CD8-positive, alpha-beta memory T cell (primary cell): ENCODE measurements around the gene SYTL2. TPM values are rescaled to one million over a fixed set of nuclear protein-coding genes. Genes with fewer than 3 reads are reported as not detected.

Source experiments
- CTCF ChIA-PET: fragments of 350-600 bp; sonication (Branson Sonifier 250); formaldehyde crosslinking; loops from one replicate; lab custom pipeline; 2021; ENCODE audit warnings: antibody characterized with exemption; lab: Charles Lee
- POLR2A ChIA-PET: fragments of 350-600 bp; sonication (Branson Sonifier 250); formaldehyde crosslinking; loops from one replicate; lab custom pipeline; 2021; ENCODE audit warnings: antibody characterized with exemption; lab: Charles Lee
- DNase-seq, 5 donors: peaks; one replicate each; pipeline versions ENCODE4 v3.0.0 to v3.0.0-alpha.2; 2020 to 2022; ENCODE audit warnings: mixed read lengths in 1 of 5
- H3K27ac ChIP-seq: one replicate; pipeline ENCODE4 v1.7.0; 2013; ENCODE audit warnings: low read depth, mild to moderate bottlenecking, low read length, moderate library complexity
- H3K27me3 ChIP-seq: 2 replicates; pipeline ENCODE4 v1.7.0; 2013; ENCODE audit warnings: low read length, mild to moderate bottlenecking; ENCODE audit not compliant: insufficient read depth, poor library complexity, severe bottlenecking
- H3K36me3 ChIP-seq: 2 replicates; pipeline ENCODE4 v1.7.0; 2013; ENCODE audit warnings: mild to moderate bottlenecking, low read length, moderate library complexity; ENCODE audit not compliant: insufficient read depth
- H3K4me1 ChIP-seq: 2 replicates; pipeline ENCODE4 v1.7.0; 2013; ENCODE audit warnings: mild to moderate bottlenecking, low read length, moderate library complexity; ENCODE audit not compliant: insufficient read depth
- H3K4me3 ChIP-seq: 2 replicates; pipeline ENCODE4 v1.7.0; 2013; ENCODE audit warnings: mild to moderate bottlenecking, low read length
- H3K9me3 ChIP-seq: 2 replicates; pipeline ENCODE4 v1.7.0; 2013; ENCODE audit warnings: mild to moderate bottlenecking, low read length
- H3K27ac Mint-ChIP-seq, 8 donors: one replicate each; pipeline ENCODE4 v1.8.0; 2020 to 2021; ENCODE audit warnings: mixed read lengths in 8 of 8, mild to moderate bottlenecking in 6 of 8, inconsistent platforms in 3 of 8, moderate library complexity in 3 of 8
- H3K27me3 Mint-ChIP-seq, 2 donors: one replicate each; pipeline ENCODE4 v1.8.0; 2020 to 2021; ENCODE audit warnings: mixed read lengths in 2 of 2, mild to moderate bottlenecking in 1 of 2, moderate library complexity in 1 of 2
- H3K36me3 Mint-ChIP-seq, 3 donors: one replicate each; pipeline ENCODE4 v1.8.0; 2020 to 2021; ENCODE audit warnings: mixed read lengths in 3 of 3, inconsistent platforms in 1 of 3, mild to moderate bottlenecking in 1 of 3
- H3K4me1 Mint-ChIP-seq, 3 donors: one replicate each; pipeline ENCODE4 v1.8.0; 2020 to 2021; ENCODE audit warnings: mixed read lengths in 3 of 3, inconsistent platforms in 1 of 3, mild to moderate bottlenecking in 1 of 3
- H3K4me3 Mint-ChIP-seq, 7 donors: one replicate each; pipeline ENCODE4 v1.8.0; 2020 to 2021; ENCODE audit warnings: mixed read lengths in 7 of 7, mild to moderate bottlenecking in 6 of 7, moderate library complexity in 4 of 7, inconsistent platforms in 2 of 7
- H3K9me3 Mint-ChIP-seq, 5 donors: one replicate each; pipeline ENCODE4 v1.8.0; 2020 to 2022; ENCODE audit warnings: mixed read lengths in 5 of 5, mild to moderate bottlenecking in 3 of 5, moderate library complexity in 2 of 5, inconsistent platforms in 1 of 5
- polyA plus RNA-seq: library from polyadenylated mRNA; unstranded; fragments of 300-500 nt; fragmentation: Illumina TruSeq; gene quantifications from one replicate; pipeline ENCODE4 v1.2.3, GENCODE V29; 2021
- total RNA-seq, 2 experiments: library from RNA; stranded (reverse); gene quantifications; one replicate each; pipeline ENCODE4 v1.2.3, GENCODE V29; 2021

The SYTL2 gene
- total and polyA plus RNA-seq, 3 experiments from 2014 or later: 12.4 to 52.3 (median 13.2) TPM

- ChIA-PET CTCF (interaction anchor here (1.7 kb wide), 1 partner anchor 15 kb away, joined by 5 read pairs; no protein-coding TSS in a partner anchor), POLR2A (no interaction called here)
- H3K4me3 Mint-ChIP-seq: peak overlapping the region in 1 of 7 donors; percentile 31
- Histone ChIP-seq H3K27me3 (no peaks in the 10 kb centered on the region), H3K4me1 (peaks cover 19% of the 10 kb centered on the region), H3K36me3 (peaks cover 5% of the 10 kb centered on the region), H3K9me3 (no peaks in the 10 kb centered on the region), H3K27ac (no peak overlapping the region), H3K4me3 (no peak overlapping the region)
- H3K9me3 Mint-ChIP-seq: no peaks in the 10 kb centered on the region
- no peak for DNase-seq
- H3K4me1 Mint-ChIP-seq: peaks cover 23 to 32% (median 31%) of the 10 kb centered on the region in 3 donors
- peak overlapping the region in 3 of 8 donors; percentile 36 to 98 (median 43) for H3K27ac Mint-ChIP-seq
- peaks cover 0 to 24% (median 0%) of the 10 kb centered on the region in 3 donors for H3K36me3 Mint-ChIP-seq
- H3K27me3 Mint-ChIP-seq: peaks cover 3 to 11% of the 10 kb centered on the region in 2 donors
These were observed 144.3 kb downstream of the SYTL2 start for GRCh38 chr11:85666687-85667086.

- Mint-ChIP-seq H3K27ac (peak overlapping the region; percentile 97 to 100 (median 100)), H3K4me3 (peak overlapping the region; percentile 24 to 100 (median 97)), H3K9me3 (no peaks in the 10 kb centered on the region), H3K36me3 (peaks cover 0 to 32% (median 4%) of the 10 kb centered on the region in 3 donors), H3K27me3 (peaks cover 3% of the 10 kb centered on the region in 2 donors), H3K4me1 (peaks cover 32 to 41% (median 40%) of the 10 kb centered on the region in 3 donors)
- DNase-seq: no peak
- Histone ChIP-seq H3K36me3 (peaks cover 5% of the 10 kb centered on the region), H3K27me3 (no peaks in the 10 kb centered on the region), H3K27ac (peak overlapping the region; percentile 98), H3K9me3 (no peaks in the 10 kb centered on the region), H3K4me3 (no peak overlapping the region), H3K4me1 (peaks cover 29% of the 10 kb centered on the region)
- ChIA-PET POLR2A (no interaction called here), CTCF (interaction anchor here (0.8 to 2.1 kb wide), 3 partner anchors 18 to 189 kb away, joined by 3 to 7 read pairs (median 4); partner anchors contain the start of genes CCDC83 and TMEM126A)
These were observed 145.2 kb downstream of the SYTL2 start for GRCh38 chr11:85665733-85666132.

- Histone ChIP-seq H3K4me1 (peaks cover 37% of the 10 kb centered on the region), H3K27ac (peak within 1 kb of the TSS; percentile 98), H3K27me3 (no peaks in the 10 kb centered on the region), H3K36me3 (peaks cover 8% of the 10 kb centered on the region), H3K4me3 (peak within 1 kb of the TSS; percentile 92), H3K9me3 (no peaks in the 10 kb centered on the region)
- Mint-ChIP-seq H3K27ac (peak within 1 kb of the TSS; percentile 97 to 100 (median 100)), H3K9me3 (no peaks in the 10 kb centered on the region), H3K36me3 (peaks cover 0 to 41% (median 6%) of the 10 kb centered on the region in 3 donors), H3K27me3 (peaks cover 2 to 3% of the 10 kb centered on the region in 2 donors), H3K4me3 (peak within 1 kb of the TSS; percentile 97 to 100 (median 99)), H3K4me1 (peaks cover 40 to 50% (median 49%) of the 10 kb centered on the region in 3 donors)
- ChIA-PET CTCF (interaction anchor here (0.7 to 2.4 kb wide), 12 partner anchors 9 to 190 kb away, joined by 3 to 8 read pairs (median 4); partner anchors contain the start of genes CCDC83, CCDC89 and TMEM126A), POLR2A (interaction anchor here (0.6 to 7.1 kb wide), 11 partner anchors 15 to 404 kb away, joined by 3 to 73 read pairs (median 4); partner anchors contain the start of genes DLG2, PICALM, TMEM126A and TMEM126B)
- DNase-seq: peak; percentile 86 to 95 (median 90)
These were observed 146.1 kb downstream of the SYTL2 start, which contains the start of gene CREBZF for GRCh38 chr11:85664615-85665481. TSS of gene CREBZF (minus strand) at chr11:85665129. CDS start at chr11:85664875, 254 bp downstream.

- H3K4me3 ChIP-seq: peak overlapping the region; percentile 92
- Mint-ChIP-seq H3K9me3 (no peaks in the 10 kb centered on the region), H3K4me3 (peak overlapping the region; percentile 97 to 100 (median 99)), H3K27ac (peak overlapping the region; percentile 97 to 100 (median 100)), H3K4me1 (peaks cover 46 to 59% (median 58%) of the 10 kb centered on the region in 3 donors), H3K36me3 (peaks cover 0 to 49% (median 6%) of the 10 kb centered on the region in 3 donors), H3K27me3 (peaks cover 0 to 3% of the 10 kb centered on the region in 2 donors)
- ChIA-PET POLR2A (interaction anchor here (0.9 to 7.1 kb wide), 8 partner anchors 12 to 405 kb away, joined by 3 to 73 read pairs (median 6); partner anchors contain the start of genes CCDC83, DLG2, PICALM and TMEM126A), CTCF (interaction anchor here (0.8 to 3.5 kb wide), 11 partner anchors 10 to 191 kb away, joined by 3 to 10 read pairs (median 5); partner anchors contain the start of genes CCDC83, CCDC89, DLG2 and TMEM126A)
- DNase-seq: peak; percentile 83 to 94 (median 88)
- peaks cover 45% of the 10 kb centered on the region for H3K4me1 ChIP-seq
- H3K27ac ChIP-seq: peak overlapping the region; percentile 98
- no peaks in the 10 kb centered on the region for H3K27me3 ChIP-seq
- no peaks in the 10 kb centered on the region for H3K9me3 ChIP-seq
- peaks cover 12% of the 10 kb centered on the region for H3K36me3 ChIP-seq
These were observed 147.0 kb downstream of the SYTL2 start for GRCh38 chr11:85663753-85664614.

GRCh38 chr11:85663080-85663752, 147.7 kb downstream of the SYTL2 start:
- Mint-ChIP-seq H3K4me3 (peak overlapping the region; percentile 97 to 100 (median 99)), H3K9me3 (no peaks in the 10 kb centered on the region), H3K4me1 (peaks cover 52 to 67% (median 65%) of the 10 kb centered on the region in 3 donors), H3K36me3 (peaks cover 0 to 55% (median 6%) of the 10 kb centered on the region in 3 donors), H3K27ac (peak overlapping the region; percentile 97 to 100 (median 100)), H3K27me3 (peaks cover 0 to 3% of the 10 kb centered on the region in 2 donors)
- no peaks in the 10 kb centered on the region for H3K9me3 ChIP-seq
- peak overlapping the region; percentile 92 for H3K4me3 ChIP-seq
- DNase-seq: peak in 1 of 5 donors; percentile 35
- ChIA-PET CTCF (interaction anchor here (0.8 to 3.5 kb wide), 9 partner anchors 9 to 162 kb away, joined by 3 to 10 read pairs (median 5); partner anchors contain the start of genes DLG2, TMEM126A and TMEM126B), POLR2A (interaction anchor here (0.5 to 7.1 kb wide), 6 partner anchors 11 to 634 kb away, joined by 4 to 73 read pairs (median 10); partner anchors contain the start of genes CCDC83, DLG2, TMEM126A and TMEM126B)
- no peaks in the 10 kb centered on the region for H3K27me3 ChIP-seq
- H3K4me1 ChIP-seq: peaks cover 45% of the 10 kb centered on the region
- peak overlapping the region; percentile 98 for H3K27ac ChIP-seq
- H3K36me3 ChIP-seq: peaks cover 12% of the 10 kb centered on the region

GRCh38 chr11:85661972-85662664, 148.8 kb downstream of the SYTL2 start:
- peaks cover 0 to 3% of the 10 kb centered on the region in 2 donors for H3K27me3 Mint-ChIP-seq
- H3K4me1 Mint-ChIP-seq: peaks cover 54 to 73% (median 73%) of the 10 kb centered on the region in 3 donors
- POLR2A ChIA-PET: interaction anchor here (7.1 kb wide), 1 partner anchor 14 kb away, joined by 73 read pairs; the partner anchor contains the start of gene TMEM126A
- Histone ChIP-seq H3K9me3 (no peaks in the 10 kb centered on the region), H3K4me1 (peaks cover 45% of the 10 kb centered on the region), H3K4me3 (no peak overlapping the region), H3K27ac (peak overlapping the region; percentile 1), H3K36me3 (peaks cover 12% of the 10 kb centered on the region), H3K27me3 (no peaks in the 10 kb centered on the region)
- DNase-seq: no peak
- H3K36me3 Mint-ChIP-seq: peaks cover 0 to 64% (median 6%) of the 10 kb centered on the region in 3 donors
- H3K27ac Mint-ChIP-seq: peak overlapping the region in 6 of 8 donors; percentile 46 to 98 (median 63)
- CTCF ChIA-PET: interaction anchor here (1.4 to 3.5 kb wide), 2 partner anchors 15 to 34 kb away, joined by 3 to 10 read pairs; partner anchors contain the start of genes DLG2, TMEM126A and TMEM126B
- peak overlapping the region; percentile 49 to 100 (median 98) for H3K4me3 Mint-ChIP-seq
- H3K9me3 Mint-ChIP-seq: no peaks in the 10 kb centered on the region
